Measurements from ENCODE around the gene DNAI7.

Gene DNAI7

GRCh38 chr12:25195056-25195971 lies at the start of gene DNAI7, which contains the start of gene ETFRF1:
DNAI7 (minus strand) TSS chr12:25195160; CDS start chr12:25195078, 82 bp downstream.
ETFRF1 (plus strand) TSS chr12:25195237; CDS start chr12:25203957, 8,720 bp downstream.
- H3K4me3 ChIP-seq = peak within 1 kb of the TSS; percentile 69 to 89 (median 77)

GRCh38 chr12:25243680-25243990 lies 48.7 kb upstream of the DNAI7 start:
- no peak overlapping the region for H3K27ac ChIP-seq
- no peak overlapping the region for H3K4me3 ChIP-seq

More at GRCh38 chr12:25195056-25195971, at the start of gene DNAI7, which contains the start of gene ETFRF1:
- peak within 1 kb of the TSS in 20 of 21 experiments; percentile 74 to 95 (median 90) for H3K27ac ChIP-seq

GRCh38 chr12:25242981-25243679 lies 48.2 kb upstream of the DNAI7 start:
- no peak overlapping the region for H3K4me3 ChIP-seq
- no peak overlapping the region for H3K27ac ChIP-seq

- no peak overlapping the region for H3K4me3 ChIP-seq
- H3K27ac ChIP-seq = no peak overlapping the region
Observed at GRCh38 chr12:25241167-25242020, 46.4 kb upstream of the DNAI7 start.

GRCh38 chr12:25236626-25237025 lies 41.7 kb upstream of the DNAI7 start:
- no peak overlapping the region for H3K4me3 ChIP-seq
- no peak overlapping the region for H3K27ac ChIP-seq

GRCh38 chr12:25236190-25236589 lies 41.2 kb upstream of the DNAI7 start:
- Histone ChIP-seq H3K27ac (no peak overlapping the region), H3K4me3 (no peak overlapping the region)

GRCh38 chr12:25213338-25213737 lies 18.4 kb upstream of the DNAI7 start:
- Histone ChIP-seq H3K4me3 (no peak overlapping the region), H3K27ac (no peak overlapping the region)

GRCh38 chr12:25208554-25208953 lies 13.6 kb upstream of the DNAI7 start:
- H3K27ac ChIP-seq = no peak overlapping the region
- no peak overlapping the region for H3K4me3 ChIP-seq

- Histone ChIP-seq H3K4me3 (no peak overlapping the region), H3K27ac (no peak overlapping the region)
Observed at GRCh38 chr12:25207846-25208245, 12.9 kb upstream of the DNAI7 start.

- Histone ChIP-seq H3K27ac (no peak overlapping the region), H3K4me3 (no peak overlapping the region)
Observed at GRCh38 chr12:25207411-25207810, 12.5 kb upstream of the DNAI7 start.

- no peak overlapping the region for H3K4me3 ChIP-seq
- H3K27ac ChIP-seq = no peak overlapping the region
Observed at GRCh38 chr12:25202137-25202536, 7.2 kb upstream of the DNAI7 start.

GRCh38 chr12:25200703-25201102 lies 5.7 kb upstream of the DNAI7 start:
- no peak overlapping the region for H3K4me3 ChIP-seq
- H3K27ac ChIP-seq = no peak overlapping the region

GRCh38 chr12:25197608-25198007 lies 2.6 kb upstream of the DNAI7 start:
- Histone ChIP-seq H3K4me3 (no peak overlapping the region), H3K27ac (no peak overlapping the region)

- H3K4me3 ChIP-seq = peak overlapping the region; percentile 69 to 89 (median 77)
Observed at GRCh38 chr12:25194722-25195055, 271 bp downstream of the DNAI7 start.

GRCh38 chr12:25194214-25194613 lies 746 bp downstream of the DNAI7 start:
- H3K27ac ChIP-seq = peak overlapping the region in 9 of 21 experiments; percentile 85 to 95 (median 92)

More at GRCh38 chr12:25194722-25195055, 271 bp downstream of the DNAI7 start:
- H3K27ac ChIP-seq = peak overlapping the region in 19 of 21 experiments; percentile 77 to 95 (median 90)

GRCh38 chr12:25190793-25191192 lies 4.2 kb downstream of the DNAI7 start:
- H3K4me3 ChIP-seq = no peak overlapping the region
- no peak overlapping the region for H3K27ac ChIP-seq

More at GRCh38 chr12:25194214-25194613, 746 bp downstream of the DNAI7 start:
- H3K4me3 ChIP-seq = peak overlapping the region in 5 of 7 experiments; percentile 72 to 89 (median 78)

GRCh38 chr12:25189656-25190055 lies 5.3 kb downstream of the DNAI7 start:
- no peak overlapping the region for H3K27ac ChIP-seq
- H3K4me3 ChIP-seq = no peak overlapping the region

- no peak overlapping the region for H3K4me3 ChIP-seq
- H3K27ac ChIP-seq = no peak overlapping the region
Observed at GRCh38 chr12:25187781-25188180, 7.2 kb downstream of the DNAI7 start.

- Histone ChIP-seq H3K27ac (no peak overlapping the region), H3K4me3 (no peak overlapping the region)
Observed at GRCh38 chr12:25186788-25187402, 8.1 kb downstream of the DNAI7 start.

Data from skin epidermis (tissue), 12 donors.